ENCODE measurements around the gene RHBDL3.
A peak's percentile ranks its signal among the peaks of the same experiment; 100 is the strongest.

Gene RHBDL3

DNA sequence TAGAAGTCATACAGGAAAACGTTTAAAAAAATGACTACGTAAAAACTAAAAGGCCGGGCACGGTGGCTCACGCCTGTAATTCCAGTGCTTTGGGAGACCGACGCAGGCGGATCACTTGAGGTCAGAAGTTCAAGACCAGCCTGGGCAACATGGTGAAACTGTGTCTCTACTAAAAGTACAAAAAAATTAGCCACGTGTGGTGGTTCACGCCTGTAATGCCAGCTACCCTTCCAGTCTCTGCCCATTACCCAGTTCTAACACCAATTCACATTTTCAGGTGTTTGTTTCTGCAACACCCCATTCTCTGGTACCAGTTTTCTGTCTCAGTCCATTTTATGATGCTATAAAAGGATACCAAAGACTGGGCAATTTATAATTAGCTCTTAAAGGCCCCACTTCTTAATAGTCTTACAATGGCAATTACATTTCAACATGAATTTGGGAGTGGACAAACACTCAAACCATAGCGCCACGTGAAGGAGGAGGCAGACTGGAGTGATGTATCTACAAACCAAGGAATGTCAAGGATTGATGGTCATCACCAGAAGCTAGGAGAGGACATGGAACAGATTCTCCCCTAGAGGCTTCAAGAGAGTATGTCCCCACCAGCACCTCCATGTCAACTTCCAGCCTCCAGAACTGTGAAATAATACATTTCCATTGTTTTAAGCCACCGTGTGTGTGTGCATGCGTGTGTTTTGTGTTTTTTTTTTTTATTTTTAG is 77.1 kb downstream of the RHBDL3 start:
- peak overlapping the region; percentile 85; the same call in 1 of the 2 replicates for H3K4me3 ChIP-seq (ENCODE audit: low read length)
- TF ChIP-seq ZNF274 (IDR thresholded peaks at IDR 0.05; ENCODE audit: low read depth, low read length) = no peak

DNA sequence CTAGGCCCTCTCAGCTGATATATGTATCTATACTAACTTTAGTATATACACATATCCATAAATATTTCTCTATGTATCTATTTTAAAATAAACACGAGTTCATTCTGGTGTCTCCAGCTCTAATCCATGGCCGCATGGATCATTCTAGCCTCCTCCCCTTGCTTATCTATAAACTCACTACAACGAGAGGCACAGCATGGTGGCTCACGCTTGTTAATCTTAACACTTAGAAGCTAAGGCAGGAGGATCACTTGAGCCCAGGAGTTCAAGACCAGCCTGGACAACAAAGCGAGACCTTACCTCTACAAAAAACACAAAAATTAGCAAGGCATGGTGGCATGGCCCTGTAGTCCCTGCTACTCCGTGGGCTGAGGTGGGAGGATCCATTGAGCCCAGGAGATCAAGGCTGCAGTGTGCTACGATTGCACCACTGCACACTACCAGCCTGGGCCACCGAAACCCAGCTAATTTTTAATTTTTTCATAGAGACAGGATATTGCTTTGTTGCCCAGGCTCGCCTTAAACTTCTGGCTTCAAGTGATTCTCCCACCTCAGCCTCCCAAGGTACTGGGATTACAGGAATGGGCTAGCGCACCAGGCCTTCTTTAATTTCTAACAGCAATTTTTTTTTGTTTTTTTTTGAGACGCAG is 80.4 kb downstream of the RHBDL3 start:
- no peak overlapping the region for H3K4me3 ChIP-seq (ENCODE audit: low read length)
- TF ChIP-seq ZNF274 (IDR thresholded peaks at IDR 0.05; ENCODE audit: low read depth, low read length) = no peak

DNA sequence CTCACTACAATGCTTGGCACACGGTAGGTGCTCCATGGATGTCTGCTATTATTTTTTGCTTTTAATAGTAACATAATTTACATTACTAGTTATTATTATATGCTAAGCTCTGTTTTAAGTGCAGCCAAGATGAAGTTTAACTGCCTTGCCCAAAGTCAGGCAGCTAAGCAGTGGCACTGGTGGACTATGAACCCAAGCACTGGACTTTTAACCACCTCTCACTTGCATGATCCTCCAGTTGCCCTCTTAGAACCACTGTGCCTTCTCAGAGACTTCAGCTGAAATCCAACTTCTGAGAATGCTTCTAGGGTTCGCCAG is 82.8 kb downstream of the RHBDL3 start:
- H3K4me3 ChIP-seq (ENCODE audit: low read length) = no peak overlapping the region
- TF ChIP-seq ZNF274 (IDR thresholded peaks at IDR 0.05; ENCODE audit: low read depth, low read length) = no peak

DNA sequence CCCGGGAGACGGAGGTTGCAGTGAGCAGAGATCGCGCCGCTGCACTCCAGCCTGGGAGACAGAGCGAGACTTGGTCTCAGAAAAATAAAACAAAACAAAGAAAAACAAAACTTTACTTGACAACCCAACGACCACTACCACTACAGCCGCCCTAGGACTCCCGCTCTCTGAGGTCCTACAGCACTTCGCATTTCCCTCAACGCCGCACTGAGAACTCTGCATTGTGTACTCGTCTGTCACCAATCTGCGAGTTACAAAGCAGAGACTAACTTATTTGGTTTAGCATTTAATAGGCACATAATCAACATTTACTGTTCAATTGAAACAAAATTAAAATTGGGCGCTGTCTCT is 83.8 kb downstream of the RHBDL3 start:
- TF ChIP-seq ZNF274 (IDR thresholded peaks at IDR 0.05; ENCODE audit: low read depth, low read length) = no peak
- peak overlapping the region; percentile 82 for H3K4me3 ChIP-seq (ENCODE audit: low read length)

DNA sequence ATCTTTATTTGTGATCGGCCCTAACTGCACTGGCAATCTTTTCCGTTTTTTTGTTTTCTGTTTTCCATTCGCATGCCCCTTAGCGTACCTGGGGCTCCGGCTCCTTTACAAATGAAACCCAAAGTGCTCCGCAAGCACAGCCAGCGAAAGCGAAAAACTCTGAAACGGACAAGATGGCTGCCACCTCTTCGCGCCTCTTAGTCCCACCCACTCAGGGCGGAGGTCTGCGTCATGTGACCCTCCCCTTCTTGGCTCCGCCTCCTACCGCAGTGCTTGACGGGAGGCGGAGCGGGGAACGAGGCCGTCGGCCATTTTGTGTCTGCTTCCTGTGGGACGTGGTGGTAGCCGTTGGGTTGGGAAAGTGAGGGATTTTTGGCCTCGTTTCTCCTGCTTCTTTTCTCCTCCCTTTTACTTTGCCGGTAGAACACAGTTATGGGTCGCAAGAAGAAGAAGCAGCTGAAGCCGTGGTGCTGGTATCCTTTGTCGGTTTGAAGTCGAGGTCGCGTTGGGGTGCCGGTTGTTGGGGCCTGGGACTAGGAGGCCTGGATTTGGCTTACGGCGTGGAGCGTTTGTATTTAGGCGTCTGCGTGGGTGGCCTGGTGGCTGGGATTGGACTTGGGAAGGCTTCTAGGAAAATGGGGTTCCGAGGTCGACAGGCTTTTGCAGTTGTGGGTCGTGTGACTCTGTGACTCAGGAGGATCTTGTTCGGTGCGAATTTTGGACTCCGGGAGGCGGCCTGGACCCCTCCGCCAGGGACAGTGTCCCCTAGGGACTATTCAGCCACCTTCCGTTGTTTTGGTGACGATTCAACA is 84.4 kb downstream of the RHBDL3 start, which contains the start of gene ZNF207:
ZNF207 (plus strand) TSS at position 304 of the 812 bp plus-strand sequence; CDS start at position 433, 129 bp downstream.
- H3K4me3 ChIP-seq (ENCODE audit: low read length) = peak within 1 kb of the TSS; percentile 82
- no peak for TF ChIP-seq ZNF274 (IDR thresholded peaks at IDR 0.05; ENCODE audit: low read depth, low read length)

DNA sequence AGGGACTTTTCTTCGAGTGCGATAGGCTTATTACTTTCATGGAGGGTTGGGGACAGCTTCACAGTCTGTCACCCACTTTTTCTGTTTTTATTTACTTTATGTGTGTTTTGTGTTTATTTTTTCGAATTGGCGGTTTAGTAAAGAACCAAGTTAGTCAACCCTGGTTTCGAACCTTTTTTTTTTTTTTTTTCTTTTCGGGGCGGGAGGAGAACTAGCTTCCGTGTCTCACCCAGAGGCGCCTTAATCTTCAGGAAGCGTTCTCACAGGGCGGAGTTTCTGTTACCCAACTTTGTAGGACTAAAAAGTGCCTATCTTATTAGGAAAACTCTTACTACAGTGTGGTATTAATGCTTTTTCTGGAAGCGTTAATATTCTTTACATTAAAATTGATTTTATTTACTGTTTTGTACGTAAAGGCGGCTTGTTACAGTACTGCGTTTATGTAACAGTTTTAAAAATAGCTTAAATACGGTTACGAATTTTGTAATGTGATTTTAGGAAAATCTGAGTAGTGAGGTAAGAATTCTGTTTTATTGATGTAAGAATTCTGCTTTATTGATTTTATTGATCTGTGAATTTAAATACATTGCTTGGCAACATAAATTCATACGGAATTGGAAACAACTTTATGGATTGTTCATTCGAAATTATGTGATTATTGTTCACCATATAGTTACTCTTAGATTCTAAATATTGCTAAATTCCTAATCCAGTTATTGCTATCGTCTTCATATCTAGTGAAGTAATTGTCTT is 85.2 kb downstream of the RHBDL3 start:
- H3K4me3 ChIP-seq (ENCODE audit: low read length) = peak overlapping the region; percentile 82
- TF ChIP-seq ZNF274 (IDR thresholded peaks at IDR 0.05; ENCODE audit: low read depth, low read length) = no peak

DNA sequence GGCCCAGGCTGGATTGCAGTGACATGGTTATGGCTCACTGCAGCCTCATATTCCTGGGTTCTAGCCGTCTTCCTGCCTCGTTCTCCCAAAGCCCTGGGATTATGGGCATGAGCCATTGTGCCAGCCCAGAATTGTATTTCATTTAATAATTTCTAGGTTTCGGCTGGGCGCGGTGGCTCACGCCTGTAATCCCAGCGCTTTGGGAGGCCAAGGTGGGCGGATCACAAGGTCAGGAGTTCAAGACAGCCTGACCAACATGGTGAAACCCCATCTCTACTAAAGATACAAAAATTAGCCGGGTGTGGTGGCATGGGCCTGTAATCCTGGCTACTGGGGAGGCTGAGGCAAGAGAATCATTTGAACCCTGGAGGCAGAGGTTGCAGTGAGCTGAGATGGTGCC is 87.1 kb downstream of the RHBDL3 start:
- peak overlapping the region; percentile 82 for H3K4me3 ChIP-seq (ENCODE audit: low read length)

DNA sequence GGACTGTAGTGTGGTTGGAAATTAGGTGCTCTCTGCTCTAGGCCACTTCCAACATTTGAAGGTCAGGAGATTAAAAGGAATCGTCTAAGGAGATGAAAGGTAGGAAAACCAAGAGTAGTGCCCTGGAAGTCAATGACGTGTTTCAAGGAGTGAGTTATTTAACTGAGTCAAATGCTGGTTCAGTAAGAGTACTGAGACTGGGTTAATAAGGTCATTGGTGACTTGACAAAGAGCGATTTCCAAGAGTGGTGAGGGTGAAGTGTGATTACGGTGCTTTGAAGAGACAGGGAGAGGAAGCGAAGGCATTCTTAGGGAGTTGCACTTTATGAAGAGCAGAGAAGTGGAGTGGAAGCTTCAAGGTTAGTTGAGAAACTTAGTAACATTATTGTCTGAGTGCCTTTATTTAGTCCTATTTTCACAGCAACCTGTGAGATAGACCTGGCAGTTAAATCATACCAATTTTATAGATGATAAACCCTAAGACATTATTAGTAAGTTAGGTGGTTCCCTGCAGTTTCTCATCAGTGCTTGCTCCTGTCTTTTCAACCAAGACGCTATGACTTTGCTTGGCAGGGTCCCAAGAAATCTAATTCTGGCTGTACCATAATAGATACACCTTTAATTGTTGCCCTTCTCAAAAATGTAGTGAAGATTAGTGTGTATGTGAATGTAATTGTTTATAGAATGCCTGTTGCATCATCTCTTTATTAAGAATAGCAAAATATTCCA is 90.2 kb downstream of the RHBDL3 start:
- TF ChIP-seq ZNF274 (IDR thresholded peaks at IDR 0.05; ENCODE audit: low read depth, low read length) = no peak
- H3K4me3 ChIP-seq (ENCODE audit: low read length) = no peak overlapping the region

DNA sequence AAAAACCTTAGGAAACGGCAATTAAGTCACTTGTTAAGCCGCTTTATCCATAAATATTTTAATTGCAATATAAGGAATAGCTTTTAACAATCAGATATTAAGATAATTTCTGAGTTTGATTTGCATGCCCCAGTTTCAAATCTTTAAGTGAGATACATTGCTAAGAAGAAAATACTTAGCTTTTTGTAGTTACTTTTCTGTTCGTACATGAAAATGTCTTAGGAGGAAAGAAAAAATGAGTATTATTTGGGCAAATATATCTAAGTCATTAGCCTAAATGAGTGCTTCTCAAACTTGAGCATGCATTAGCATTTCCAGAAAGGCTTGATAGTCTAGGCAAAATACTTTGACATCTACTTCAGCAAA is 90.7 kb downstream of the RHBDL3 start:
- TF ChIP-seq ZNF274 (IDR thresholded peaks at IDR 0.05; ENCODE audit: low read depth, low read length) = no peak
- H3K4me3 ChIP-seq (ENCODE audit: low read length) = no peak overlapping the region

DNA sequence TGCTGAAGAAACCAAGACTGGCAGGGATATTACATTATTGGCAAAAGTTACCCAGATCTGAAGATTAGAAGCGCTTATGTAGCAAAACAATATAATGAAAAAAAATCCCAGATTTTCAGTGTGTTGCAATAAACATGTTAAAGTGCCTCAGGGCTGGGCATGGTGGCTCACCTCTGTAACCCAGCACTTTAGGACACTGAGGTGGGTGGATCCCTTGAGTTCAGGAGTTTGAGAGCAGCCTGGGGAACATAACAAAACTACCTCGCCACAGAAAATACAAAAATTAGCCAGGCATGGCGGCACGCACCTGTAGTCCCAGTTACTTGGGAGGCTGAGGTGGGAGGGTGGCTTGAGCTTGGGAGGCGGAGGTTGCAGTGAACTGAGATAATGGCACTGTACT is 91.1 kb downstream of the RHBDL3 start:
- H3K4me3 ChIP-seq (ENCODE audit: low read length) = no peak overlapping the region
- TF ChIP-seq ZNF274 (IDR thresholded peaks at IDR 0.05; ENCODE audit: low read depth, low read length) = no peak

DNA sequence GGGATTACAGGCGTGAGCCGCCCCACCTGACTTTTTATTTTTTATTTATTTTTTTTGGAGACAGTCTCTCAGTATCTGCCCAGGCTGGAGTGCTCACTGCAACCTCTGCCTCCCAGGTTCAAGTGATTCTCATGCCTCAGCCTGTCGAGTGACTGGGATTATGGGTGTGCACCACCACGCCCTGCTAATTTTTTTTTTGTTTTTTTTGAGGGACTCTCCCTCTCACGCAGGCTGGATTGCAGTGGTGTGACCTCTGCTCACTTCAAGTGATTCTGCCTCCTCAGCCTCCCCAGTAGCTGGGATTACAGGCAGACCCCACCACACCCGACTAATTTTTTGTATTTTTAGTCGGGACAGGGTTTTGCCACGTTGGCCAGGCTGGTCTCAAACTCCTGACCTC is 92.0 kb downstream of the RHBDL3 start:
- no peak for TF ChIP-seq ZNF274 (IDR thresholded peaks at IDR 0.05; ENCODE audit: low read depth, low read length)
- H3K4me3 ChIP-seq (ENCODE audit: low read length) = no peak overlapping the region

DNA sequence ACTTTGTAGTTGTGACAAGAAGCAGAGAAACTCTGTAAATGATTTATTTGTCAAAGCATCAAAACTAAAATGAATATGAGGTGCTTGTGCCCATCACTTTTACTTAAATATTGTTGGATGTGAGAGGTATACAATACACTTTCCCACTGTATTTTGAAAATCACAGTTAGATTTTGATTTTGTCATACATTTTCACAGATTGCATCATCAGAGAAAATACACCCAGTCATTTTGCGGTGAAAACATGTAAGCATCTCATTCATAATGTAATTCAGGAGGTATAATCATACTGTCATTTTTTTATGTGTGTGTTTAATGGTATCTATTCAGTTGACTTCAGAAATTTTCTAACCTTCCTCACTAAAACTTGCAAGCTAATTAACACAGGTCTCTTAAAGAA is 95.6 kb downstream of the RHBDL3 start:
- TF ChIP-seq ZNF274 (IDR thresholded peaks at IDR 0.05; ENCODE audit: low read depth, low read length) = no peak
- H3K4me3 ChIP-seq (ENCODE audit: low read length) = no peak overlapping the region

DNA sequence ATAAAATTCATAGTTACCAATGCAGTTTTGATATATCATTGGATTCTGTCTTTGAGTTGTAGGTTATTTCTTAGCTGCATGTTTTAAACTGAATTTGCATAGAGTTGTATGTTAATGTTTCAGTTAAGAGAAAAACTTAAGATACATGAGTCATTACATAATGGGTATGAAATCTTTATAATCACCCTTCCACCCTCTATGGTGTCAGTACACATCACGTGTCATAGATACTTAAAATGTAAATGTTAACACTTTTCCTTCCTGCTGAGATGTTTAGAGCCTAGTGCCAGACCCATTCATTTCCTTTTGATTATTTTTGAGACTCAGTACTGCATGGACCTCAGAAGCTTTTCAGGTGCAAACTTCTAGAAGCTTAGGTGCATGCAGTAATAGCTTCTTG is 104.8 kb downstream of the RHBDL3 start:
- TF ChIP-seq ZNF274 (IDR thresholded peaks at IDR 0.05; ENCODE audit: low read depth, low read length) = no peak
- H3K4me3 ChIP-seq (ENCODE audit: low read length) = no peak overlapping the region

Measured in GM08714 (cell line).